Activated gamma-delta T cell treated with anti-CD3 and anti-CD28 coated beads, Interleukin-2, amount 50 U/mL, for 16 hours (primary cell): ENCODE data around the gene KISS1.
"Not testable (repeated sequence)": the region's sequence is repeated elsewhere in the genome, so short reads cannot be mapped to it uniquely, and the experiment has no call there.

Source experiments
- DNase-seq: peaks from one replicate; pipeline ENCODE4 v3.0.0-alpha.2; 2020; ENCODE audit warnings: low read depth

KISS1 gene

GRCh38 chr1:204196068-204196795 lies at the start of gene KISS1:
KISS1 (minus strand) TSS chr1:204196491; CDS start chr1:204192876, 3,615 bp downstream.
- DNase-seq, result no peak

- no peak for DNase-seq
These were observed 46.6 kb upstream of the KISS1 start for GRCh38 chr1:204242920-204243319.

GRCh38 chr1:204241914-204242313 lies 45.6 kb upstream of the KISS1 start:
- no peak for DNase-seq

GRCh38 chr1:204241050-204241449 lies 44.8 kb upstream of the KISS1 start:
- no peak for DNase-seq

- no peak for DNase-seq
These were observed 43.9 kb upstream of the KISS1 start for GRCh38 chr1:204240233-204240632.

- not testable (repeated sequence) for DNase-seq
These were observed 43.1 kb upstream of the KISS1 start for GRCh38 chr1:204239401-204239800.

GRCh38 chr1:204238520-204238919 lies 42.2 kb upstream of the KISS1 start:
- not testable (repeated sequence) for DNase-seq

- DNase-seq, result not testable (repeated sequence)
These were observed 41.2 kb upstream of the KISS1 start for GRCh38 chr1:204237515-204237914.

- no peak for DNase-seq
These were observed 36.2 kb upstream of the KISS1 start for GRCh38 chr1:204232526-204232925.

GRCh38 chr1:204230211-204230610 lies 33.9 kb upstream of the KISS1 start:
- DNase-seq, result no peak

GRCh38 chr1:204228896-204229295 lies 32.6 kb upstream of the KISS1 start:
- no peak for DNase-seq

- no peak for DNase-seq
These were observed 31.9 kb upstream of the KISS1 start for GRCh38 chr1:204227996-204228785.

GRCh38 chr1:204227351-204227750 lies 31.1 kb upstream of the KISS1 start:
- DNase-seq, result no peak

- no peak for DNase-seq
These were observed 29.8 kb upstream of the KISS1 start for GRCh38 chr1:204225841-204226735.

GRCh38 chr1:204224655-204225054 lies 28.4 kb upstream of the KISS1 start:
- no peak for DNase-seq

- no peak for DNase-seq
These were observed 27.0 kb upstream of the KISS1 start for GRCh38 chr1:204223129-204223860.

- DNase-seq, result no peak
These were observed 26.4 kb upstream of the KISS1 start for GRCh38 chr1:204222764-204223055.

- no peak for DNase-seq
These were observed 25.9 kb upstream of the KISS1 start for GRCh38 chr1:204222006-204222763.

- no peak for DNase-seq
These were observed 25.0 kb upstream of the KISS1 start for GRCh38 chr1:204221271-204221670.

GRCh38 chr1:204219971-204220616 lies 23.8 kb upstream of the KISS1 start:
- no peak for DNase-seq

- no peak for DNase-seq
These were observed 22.3 kb upstream of the KISS1 start for GRCh38 chr1:204218552-204218951.
